Progenitor cell of endocrine pancreas (in vitro differentiated cells): ENCODE data around the gene TRMT1. TPM values are rescaled to one million over a fixed set of nuclear protein-coding genes. Genes with fewer than 3 reads are reported as not detected.

Experiments
- DNase-seq: peaks from one replicate; pipeline ENCODE4 v3.0.0; 2021; ENCODE audit warnings: low spot score; ENCODE audit not compliant: unreplicated experiment
- H3K27ac Mint-ChIP-seq: 2 replicates; pipeline ENCODE4 v1.8.0; 2021; ENCODE audit warnings: mild to moderate bottlenecking, moderate library complexity, mixed read lengths
- H3K27me3 Mint-ChIP-seq: 2 replicates; pipeline ENCODE4 v1.8.0; 2021; ENCODE audit warnings: mixed read lengths
- H3K36me3 Mint-ChIP-seq: 2 replicates; pipeline ENCODE4 v1.8.0; 2022; ENCODE audit warnings: mixed read lengths; ENCODE audit not compliant: insufficient read depth
- H3K4me1 Mint-ChIP-seq: 2 replicates; pipeline ENCODE4 v1.8.0; 2021; ENCODE audit warnings: low read depth, mixed read lengths
- H3K4me3 Mint-ChIP-seq: 2 replicates; pipeline ENCODE4 v1.8.0; 2021; ENCODE audit warnings: low read depth, mild to moderate bottlenecking, moderate library complexity, mixed read lengths
- H3K9me3 Mint-ChIP-seq: 2 replicates; pipeline ENCODE4 v1.8.0; 2021; ENCODE audit warnings: low read depth, mixed read lengths
- total RNA-seq: library from RNA; stranded (reverse); gene quantifications from 2 replicates; pipeline ENCODE4 v1.2.1, GENCODE V29; 2021
- TF ChIP-seq, protein P1 (sequence below): fragments of 200-600 bp; sonication (generic); IDR thresholded peaks from one replicate; pipeline ENCODE4 v1.5.0; 2021; ENCODE audit warnings: antibody characterized with exemption, mild to moderate bottlenecking; ENCODE audit not compliant: unreplicated experiment

Gene TRMT1
- total RNA-seq, 1 donor from 2014 or later = 52.4 TPM

DNA sequence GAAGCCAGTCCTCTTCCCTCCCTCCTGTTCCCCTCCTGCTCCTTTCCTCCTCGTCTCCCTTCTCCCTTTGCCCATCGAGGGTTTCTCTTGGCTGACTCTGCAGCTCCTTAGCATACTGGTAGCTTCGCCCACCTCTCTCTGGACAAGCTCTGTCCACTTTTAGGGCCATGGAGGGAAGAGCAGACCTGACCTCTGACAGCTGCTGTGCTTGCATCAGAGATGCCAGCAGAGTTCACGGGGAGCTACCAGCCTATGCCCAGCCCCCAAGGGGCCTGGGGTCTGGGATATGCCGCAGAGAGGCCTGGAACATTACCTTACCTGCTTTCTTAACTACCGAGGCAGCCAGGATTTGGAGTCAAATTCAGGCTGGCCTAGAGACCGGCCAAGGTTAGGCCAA, 33.5 kb downstream of the TRMT1 start:
- H3K9me3 Mint-ChIP-seq = no peaks in the 10 kb centered on the region

DNA sequence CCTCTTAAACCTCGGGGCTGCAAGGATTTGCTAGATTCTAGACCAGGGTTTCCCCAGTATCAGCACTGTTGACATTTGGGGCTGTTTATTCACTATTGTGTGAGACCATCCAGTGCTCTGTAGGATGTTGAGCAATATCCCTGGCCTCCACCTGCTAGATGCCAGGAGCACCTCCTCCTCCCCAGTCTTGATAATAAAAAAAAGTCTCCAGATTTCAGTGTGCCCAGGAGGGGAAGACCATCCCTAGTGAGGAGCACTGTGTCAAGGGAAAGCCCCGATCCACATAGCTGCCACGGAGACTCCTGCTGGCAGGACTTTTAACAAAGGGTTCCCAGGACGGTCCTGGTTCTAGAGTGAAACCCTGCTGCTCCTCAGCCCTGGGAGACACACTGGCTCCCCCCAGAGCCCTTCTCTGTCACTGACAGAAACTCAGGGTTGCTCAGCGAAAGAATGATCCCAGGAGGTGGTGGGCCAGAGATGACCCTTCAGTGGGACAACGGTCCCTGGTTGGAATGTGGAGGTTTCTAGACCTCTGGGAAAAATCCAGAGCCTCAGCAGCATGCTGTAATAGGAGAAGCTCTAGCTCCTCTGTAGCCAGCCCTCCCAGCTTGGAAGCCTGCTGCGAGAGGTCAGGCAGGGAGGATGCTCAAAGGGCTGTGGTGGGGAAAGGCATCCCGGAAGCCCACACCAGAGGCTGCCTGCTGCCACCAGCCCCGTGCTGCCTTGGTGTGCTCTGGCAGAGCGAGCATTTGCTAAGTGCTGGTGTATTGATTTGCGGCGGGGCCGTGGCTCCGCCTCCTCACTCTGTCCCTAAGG, 34.1 kb downstream of the TRMT1 start:
- Mint-ChIP-seq H3K9me3 (no peaks in the 10 kb centered on the region), H3K36me3 (no peaks in the 10 kb centered on the region), H3K27me3 (peaks cover 70% of the 10 kb centered on the region), H3K4me3 (no peak overlapping the region), H3K27ac (no peak overlapping the region), H3K4me1 (peaks cover 4% of the 10 kb centered on the region)
- TF ChIP-seq, protein P1, sequence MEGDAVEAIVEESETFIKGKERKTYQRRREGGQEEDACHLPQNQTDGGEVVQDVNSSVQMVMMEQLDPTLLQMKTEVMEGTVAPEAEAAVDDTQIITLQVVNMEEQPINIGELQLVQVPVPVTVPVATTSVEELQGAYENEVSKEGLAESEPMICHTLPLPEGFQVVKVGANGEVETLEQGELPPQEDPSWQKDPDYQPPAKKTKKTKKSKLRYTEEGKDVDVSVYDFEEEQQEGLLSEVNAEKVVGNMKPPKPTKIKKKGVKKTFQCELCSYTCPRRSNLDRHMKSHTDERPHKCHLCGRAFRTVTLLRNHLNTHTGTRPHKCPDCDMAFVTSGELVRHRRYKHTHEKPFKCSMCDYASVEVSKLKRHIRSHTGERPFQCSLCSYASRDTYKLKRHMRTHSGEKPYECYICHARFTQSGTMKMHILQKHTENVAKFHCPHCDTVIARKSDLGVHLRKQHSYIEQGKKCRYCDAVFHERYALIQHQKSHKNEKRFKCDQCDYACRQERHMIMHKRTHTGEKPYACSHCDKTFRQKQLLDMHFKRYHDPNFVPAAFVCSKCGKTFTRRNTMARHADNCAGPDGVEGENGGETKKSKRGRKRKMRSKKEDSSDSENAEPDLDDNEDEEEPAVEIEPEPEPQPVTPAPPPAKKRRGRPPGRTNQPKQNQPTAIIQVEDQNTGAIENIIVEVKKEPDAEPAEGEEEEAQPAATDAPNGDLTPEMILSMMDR = no peak
- no peak for DNase-seq

More for the DNA sequence above, 33.5 kb downstream of the TRMT1 start:
- H3K4me1 Mint-ChIP-seq = peaks cover 4% of the 10 kb centered on the region
- DNase-seq = no peak
- no peak overlapping the region for H3K27ac Mint-ChIP-seq
- H3K36me3 Mint-ChIP-seq = no peaks in the 10 kb centered on the region
- TF ChIP-seq, protein P1 = no peak
- no peak overlapping the region for H3K4me3 Mint-ChIP-seq
- H3K27me3 Mint-ChIP-seq = peaks cover 67% of the 10 kb centered on the region

DNA sequence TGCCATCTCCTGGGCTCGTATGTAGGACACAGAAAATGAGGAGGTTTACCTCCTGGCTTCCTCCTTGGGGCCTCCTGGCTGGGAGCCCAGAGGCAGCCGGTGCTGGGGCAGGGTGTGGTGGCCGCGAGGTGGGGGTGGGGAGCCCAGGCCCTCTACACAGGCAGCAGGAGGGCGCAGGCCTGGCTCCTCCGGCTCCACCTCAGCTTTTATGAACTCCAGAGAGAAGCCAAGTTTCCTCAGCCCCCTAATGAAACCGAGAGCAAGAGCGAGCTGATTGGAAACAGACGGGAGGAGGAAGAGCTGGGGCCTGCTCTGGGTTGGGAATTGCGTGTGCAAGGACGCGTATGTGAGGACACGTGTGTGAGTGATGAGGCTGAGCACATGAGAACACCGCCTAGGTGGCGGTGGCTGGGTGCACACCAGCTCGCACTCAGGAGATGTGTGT, 37.0 kb downstream of the TRMT1 start:
- DNase-seq = no peak
- peaks cover 4% of the 10 kb centered on the region for H3K4me1 Mint-ChIP-seq
- no peak overlapping the region for H3K4me3 Mint-ChIP-seq

DNA sequence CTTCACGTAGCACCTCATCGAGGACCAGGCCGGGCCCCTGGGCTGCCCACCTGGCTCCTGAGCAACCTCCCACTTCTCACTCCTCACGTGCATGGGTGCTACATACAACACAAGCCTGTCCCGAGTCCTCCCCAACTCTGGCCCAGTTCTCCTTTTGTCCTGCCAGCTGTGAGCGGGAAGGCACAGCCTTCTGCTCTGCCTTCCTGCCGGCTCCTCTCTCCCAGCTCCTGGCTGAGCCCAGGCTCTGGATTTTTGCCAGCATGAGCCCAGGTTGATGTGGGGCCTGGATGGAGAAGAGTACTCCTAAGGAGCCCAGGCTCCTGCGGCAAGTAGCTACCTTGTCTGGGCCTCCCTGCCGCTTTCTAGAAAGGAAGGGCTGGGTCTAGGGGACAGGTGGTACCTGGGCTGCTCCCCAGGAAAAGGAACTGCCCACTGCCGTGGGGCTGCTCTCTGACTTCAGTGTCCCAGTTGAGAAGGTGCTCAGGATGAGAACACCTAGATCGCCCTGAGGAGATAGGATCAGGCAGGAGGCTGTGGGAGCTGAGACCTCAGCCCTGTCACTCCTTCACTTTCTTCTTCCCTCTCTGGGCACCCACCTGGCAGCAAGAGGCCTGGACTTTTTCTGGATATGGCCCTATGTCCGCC, 37.5 kb downstream of the TRMT1 start:
- H3K4me1 Mint-ChIP-seq = peaks cover 4% of the 10 kb centered on the region
- H3K9me3 Mint-ChIP-seq = no peaks in the 10 kb centered on the region
- H3K27ac Mint-ChIP-seq = no peak overlapping the region
- H3K27me3 Mint-ChIP-seq = peaks cover 67% of the 10 kb centered on the region
- H3K4me3 Mint-ChIP-seq = no peak overlapping the region
- DNase-seq = no peak
- no peaks in the 10 kb centered on the region for H3K36me3 Mint-ChIP-seq
- TF ChIP-seq, protein P1 = no peak

More for the DNA sequence above, 37.0 kb downstream of the TRMT1 start:
- Mint-ChIP-seq H3K27me3 (peaks cover 67% of the 10 kb centered on the region), H3K9me3 (no peaks in the 10 kb centered on the region), H3K27ac (no peak overlapping the region), H3K36me3 (no peaks in the 10 kb centered on the region)
- TF ChIP-seq, protein P1 = no peak

DNA sequence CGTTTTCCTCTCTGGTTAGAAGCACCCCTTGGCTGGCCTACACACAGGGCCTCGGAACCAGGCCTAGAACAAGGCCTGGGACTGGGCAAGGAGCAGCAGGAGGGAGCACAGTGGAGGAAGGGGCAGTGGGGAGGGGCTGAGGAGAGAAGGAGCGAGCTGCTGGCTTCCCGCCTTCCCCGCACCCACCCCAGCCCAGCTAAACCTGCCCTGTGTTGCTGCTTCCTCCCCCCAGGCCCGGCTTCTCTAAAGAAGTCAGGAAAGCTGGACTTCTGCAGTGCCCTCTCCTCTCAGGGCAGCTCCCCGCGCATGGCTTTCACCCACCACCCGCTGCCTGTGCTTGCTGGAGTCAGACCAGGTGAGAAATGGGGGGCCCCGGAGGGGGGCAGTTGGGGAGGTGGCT, 38.2 kb downstream of the TRMT1 start:
- no peak for DNase-seq
- Mint-ChIP-seq H3K27me3 (peaks cover 68% of the 10 kb centered on the region), H3K36me3 (no peaks in the 10 kb centered on the region), H3K4me3 (no peak overlapping the region), H3K27ac (no peak overlapping the region), H3K9me3 (no peaks in the 10 kb centered on the region), H3K4me1 (peaks cover 4% of the 10 kb centered on the region)
- TF ChIP-seq, protein P1 = no peak
